NOMO-1 treated with DMSO at 0.1 percent for 48 hours (cell line): Measurements from ENCODE around the gene THAP9.
"Not testable (repeated sequence)": the region's sequence is repeated elsewhere in the genome, so short reads cannot be mapped to it uniquely, and the experiment has no call there.

Source experiments
- DNase-seq: peaks from one replicate; lab custom pipeline; 2025; ENCODE audit not compliant: unreplicated experiment; lab: John Stamatoyannopoulos, UW

Gene THAP9

DNA sequence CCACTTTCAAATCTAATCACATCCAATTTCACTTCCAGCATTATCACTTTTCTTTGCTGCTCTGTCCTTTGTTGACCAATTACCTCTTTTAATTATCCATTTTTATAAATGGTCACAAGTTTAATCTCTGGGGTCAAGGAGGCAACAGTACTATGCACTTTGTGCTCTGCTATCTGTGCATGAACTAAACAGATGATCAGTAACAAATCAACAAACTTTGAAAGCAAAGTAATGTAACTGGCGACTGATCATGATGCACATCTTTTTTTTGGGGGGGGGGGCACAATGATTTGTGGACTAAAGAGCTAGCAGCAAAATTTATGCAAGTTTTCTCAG, 8.1 kb upstream of the THAP9 start:
- no peak for DNase-seq

DNA sequence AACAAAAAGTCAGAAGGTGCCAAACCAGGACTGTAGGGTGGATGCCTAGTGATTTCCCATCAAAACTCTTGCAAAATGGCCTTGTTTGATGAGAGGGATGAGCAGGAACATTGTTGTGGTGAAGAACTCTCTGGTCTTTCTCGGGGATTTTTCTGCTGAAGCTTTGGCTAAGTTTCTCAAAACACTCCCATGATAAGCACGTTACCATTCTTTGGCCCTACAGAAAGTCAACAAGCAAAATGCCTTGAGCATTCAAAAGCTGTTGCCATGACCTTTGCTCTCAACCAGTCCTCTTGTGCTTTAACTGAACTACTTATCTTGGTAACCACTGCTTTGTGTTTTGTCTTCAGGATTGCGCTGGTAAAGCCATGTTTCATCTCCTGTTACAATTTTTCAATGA, 6.6 kb upstream of the THAP9 start:
- DNase-seq: no peak

GRCh38 chr4:82896755-82897154, 3.8 kb upstream of the THAP9 start:
- DNase-seq: no peak

- peak; percentile 37 for DNase-seq
Measured at GRCh38 chr4:82898322-82899243, 2.0 kb upstream of the THAP9 start.

DNA sequence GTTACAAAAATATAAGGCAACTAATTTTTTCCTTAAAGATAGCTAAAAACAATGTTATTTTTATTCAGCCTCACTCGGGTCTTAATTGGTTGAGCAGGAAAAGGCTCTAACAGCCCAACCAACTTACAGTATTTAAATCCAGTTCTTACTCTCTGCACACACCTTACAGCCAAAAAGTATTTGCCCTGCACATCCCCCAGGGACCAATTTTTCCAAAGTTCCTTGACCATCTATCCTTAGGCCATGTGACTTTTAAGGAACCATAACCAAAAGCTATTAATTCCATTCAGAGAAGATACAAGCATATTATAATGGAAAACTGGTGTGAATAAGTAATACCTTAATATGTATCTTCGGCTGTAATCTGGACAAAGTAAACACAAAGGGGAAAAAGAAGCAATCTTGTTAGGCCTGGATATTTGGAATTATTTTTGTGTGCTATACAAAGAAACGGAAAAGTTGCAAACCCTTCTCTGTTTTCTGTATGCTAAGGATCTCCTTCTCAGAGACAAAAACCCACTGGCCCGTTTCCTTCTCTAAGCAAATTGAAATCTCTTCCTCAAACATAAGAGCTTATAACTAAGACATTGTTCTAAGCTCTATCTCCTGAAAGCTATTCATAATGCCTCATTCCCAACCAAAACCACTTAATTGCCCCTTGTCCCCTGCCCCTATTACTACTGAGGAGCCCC, 1.0 kb upstream of the THAP9 start:
- peak; percentile 55 for DNase-seq

DNA sequence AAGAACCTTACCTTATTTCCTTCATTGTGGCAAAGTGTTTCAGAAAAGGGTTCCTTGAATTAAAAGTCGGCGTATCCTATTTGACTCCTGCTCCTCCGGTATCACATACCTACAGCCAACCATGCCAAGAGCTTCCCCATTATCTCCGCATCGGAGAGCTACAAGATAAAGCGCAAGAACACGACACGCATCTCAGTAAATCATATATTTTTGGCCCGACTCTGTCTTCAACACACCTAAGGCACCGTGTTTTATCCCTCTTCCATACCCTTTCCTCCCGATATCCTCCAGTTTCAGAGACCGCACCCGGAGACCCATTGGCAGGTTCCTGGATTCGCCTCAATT, 497 bp upstream of the THAP9 start:
- peak; percentile 62 for DNase-seq

- no peak for DNase-seq
Measured at GRCh38 chr4:82901183-82901718, 716 bp downstream of the THAP9 start.

DNA sequence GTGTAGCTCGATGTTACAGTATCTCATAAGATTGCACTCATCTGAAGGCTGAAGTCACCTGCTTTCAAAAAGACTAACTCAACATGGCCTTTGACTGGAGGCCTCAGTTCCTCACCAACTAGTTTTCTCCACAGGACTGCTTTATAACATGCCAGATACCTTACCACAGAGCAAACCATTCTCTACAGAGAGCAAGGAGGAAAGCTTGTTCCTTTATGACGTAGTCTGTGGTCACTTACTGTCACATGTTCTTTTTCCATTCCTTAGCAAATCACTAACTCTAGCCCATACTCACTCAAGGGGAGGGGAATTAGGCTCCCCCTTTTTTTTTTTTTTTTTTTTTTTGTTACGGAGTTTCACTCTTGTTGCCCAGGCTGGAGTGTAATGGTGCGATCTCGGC, 3.2 kb downstream of the THAP9 start:
- DNase-seq: no peak

GRCh38 chr4:82905205-82905604, 4.7 kb downstream of the THAP9 start:
- peak; percentile 47 for DNase-seq

DNA sequence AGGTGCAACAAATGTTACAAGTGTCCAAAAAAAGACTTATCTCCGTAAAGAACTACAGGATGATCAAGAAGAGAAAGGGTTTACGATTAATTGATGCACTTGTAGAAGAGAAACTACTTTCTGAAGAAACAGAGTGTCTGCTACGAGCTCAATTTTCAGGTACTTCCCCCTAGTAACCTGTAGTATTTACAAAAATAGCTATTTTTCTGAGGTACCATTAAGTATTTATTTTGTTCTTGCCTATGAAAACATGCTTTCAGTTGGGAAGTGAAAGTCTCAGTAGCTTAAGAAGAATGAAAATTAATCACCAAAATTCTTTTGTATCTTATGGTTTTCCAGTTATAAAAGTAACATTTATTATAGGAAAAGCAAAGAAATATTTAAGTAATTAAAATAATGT, 5.9 kb downstream of the THAP9 start:
- no peak for DNase-seq

- no peak for DNase-seq
Measured at GRCh38 chr4:82909326-82909725, 8.8 kb downstream of the THAP9 start.

GRCh38 chr4:82913305-82913704, 12.8 kb downstream of the THAP9 start:
- no peak for DNase-seq

- not testable (repeated sequence) for DNase-seq
Measured at GRCh38 chr4:82913968-82914367, 13.4 kb downstream of the THAP9 start.

DNA sequence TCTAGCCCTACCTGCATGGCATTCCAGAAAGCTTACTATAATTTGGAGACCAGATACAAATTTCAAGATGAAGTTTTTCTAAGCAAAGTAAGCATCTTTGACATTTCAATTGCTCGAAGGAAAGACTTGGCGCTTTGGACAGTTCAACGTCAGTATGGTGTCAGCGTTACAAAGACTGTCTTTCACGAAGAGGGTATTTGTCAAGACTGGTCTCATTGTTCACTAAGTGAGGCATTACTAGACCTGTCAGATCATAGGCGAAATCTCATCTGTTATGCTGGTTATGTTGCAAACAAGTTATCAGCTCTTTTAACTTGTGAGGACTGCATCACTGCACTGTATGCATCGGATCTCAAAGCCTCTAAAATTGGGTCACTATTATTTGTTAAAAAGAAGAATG, 17.6 kb downstream of the THAP9 start:
- no peak for DNase-seq

DNA sequence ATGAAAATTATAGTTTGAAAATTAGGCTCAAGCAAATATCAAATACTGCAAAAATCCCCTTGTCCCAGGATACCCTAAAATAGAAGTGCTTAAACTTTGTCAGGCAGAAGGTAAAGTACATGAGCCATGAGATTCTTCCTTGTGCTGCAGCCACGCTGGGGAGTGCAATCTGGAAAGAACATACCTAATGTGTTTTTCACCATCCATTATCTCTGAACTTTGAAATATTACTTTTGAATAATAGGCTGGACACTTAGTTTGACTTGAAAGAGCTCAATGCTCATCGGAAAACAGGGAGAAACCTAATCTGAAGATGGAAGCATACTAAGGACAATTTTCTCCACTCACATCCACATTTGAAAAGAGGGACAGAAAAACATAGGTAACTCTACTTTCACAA, 18.9 kb downstream of the THAP9 start:
- DNase-seq: no peak

- no peak for DNase-seq
Measured at GRCh38 chr4:82921795-82922194, 21.3 kb downstream of the THAP9 start.

GRCh38 chr4:82930848-82931755, 30.6 kb downstream of the THAP9 start:
- no peak for DNase-seq

DNA sequence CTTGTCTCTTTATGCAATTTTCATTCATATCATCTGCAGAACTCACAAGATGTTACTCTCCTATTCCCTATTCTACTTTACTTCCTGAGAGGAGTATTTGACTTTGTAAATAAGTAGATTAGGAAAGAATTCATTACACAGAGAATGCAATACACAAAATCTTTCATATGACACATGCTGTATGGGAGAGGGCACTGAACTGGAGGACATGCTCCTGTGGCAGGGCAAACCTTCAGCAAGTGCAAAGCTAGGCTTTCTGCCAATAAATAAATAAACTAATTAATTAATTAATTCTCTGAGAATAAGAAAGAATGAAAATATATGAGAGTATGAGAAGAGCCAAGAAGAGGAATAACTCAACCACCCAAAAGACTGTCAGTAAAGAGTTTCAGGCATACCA, 33.9 kb downstream of the THAP9 start:
- DNase-seq: no peak

GRCh38 chr4:82939414-82939813, 38.9 kb downstream of the THAP9 start:
- no peak for DNase-seq

DNA sequence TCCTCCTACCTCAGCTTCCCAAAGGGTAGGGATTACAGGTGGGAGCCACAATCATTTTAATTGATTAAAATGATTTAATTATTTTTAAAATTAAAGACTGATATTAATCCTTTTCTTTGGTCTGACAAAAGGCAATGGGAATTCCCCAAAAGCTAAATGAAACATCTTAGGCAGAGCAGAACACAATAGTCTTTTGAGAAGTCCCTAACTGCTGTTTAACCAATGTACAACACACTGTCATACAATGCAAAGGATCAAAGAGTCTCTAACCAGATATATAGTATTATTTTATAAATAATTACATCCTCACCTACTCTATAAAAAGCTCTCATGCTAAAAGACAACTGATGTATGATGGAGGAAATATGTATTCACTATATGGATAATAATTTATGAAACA, 47.0 kb downstream of the THAP9 start:
- DNase-seq: no peak

GRCh38 chr4:82948647-82949204, 48.2 kb downstream of the THAP9 start:
- no peak for DNase-seq
